ENCODE data around the gene MTHFD1L. TPM values are rescaled to one million over a fixed set of nuclear protein-coding genes. Genes with fewer than 3 reads are reported as not detected.

The MTHFD1L gene
- total and polyA plus RNA-seq, 10 donors, result 6.7 to 32.1 (median 13.1) TPM

- Histone ChIP-seq H3K4me1 (no peaks in the 10 kb centered on the region), H3K36me3 (peaks cover 0 to 99% (median 38%) of the 10 kb centered on the region in 6 donors), H3K27ac (no peak overlapping the region), H3K9me3 (no peaks in the 10 kb centered on the region), H3K27me3 (replicated peaks in 1 of 7) (no peaks in the 10 kb centered on the region), H3K4me3 (no peak overlapping the region)
- no peak for DNase-seq
- WGBS, 5 donors, result 89 to 94% (median 93%) methylated on average over 5 of the region's 5 CpGs
- intact Hi-C loops (cut with DNase I; ENCODE audit: low total_unique reads), result no loop called here
- TF ChIP-seq POLR2AphosphoS5 (IDR thresholded peaks at IDR 0.05) (no peak), POLR2A (IDR thresholded peaks at IDR 0.05) (no peak)
- TF ChIP-seq, protein P1, sequence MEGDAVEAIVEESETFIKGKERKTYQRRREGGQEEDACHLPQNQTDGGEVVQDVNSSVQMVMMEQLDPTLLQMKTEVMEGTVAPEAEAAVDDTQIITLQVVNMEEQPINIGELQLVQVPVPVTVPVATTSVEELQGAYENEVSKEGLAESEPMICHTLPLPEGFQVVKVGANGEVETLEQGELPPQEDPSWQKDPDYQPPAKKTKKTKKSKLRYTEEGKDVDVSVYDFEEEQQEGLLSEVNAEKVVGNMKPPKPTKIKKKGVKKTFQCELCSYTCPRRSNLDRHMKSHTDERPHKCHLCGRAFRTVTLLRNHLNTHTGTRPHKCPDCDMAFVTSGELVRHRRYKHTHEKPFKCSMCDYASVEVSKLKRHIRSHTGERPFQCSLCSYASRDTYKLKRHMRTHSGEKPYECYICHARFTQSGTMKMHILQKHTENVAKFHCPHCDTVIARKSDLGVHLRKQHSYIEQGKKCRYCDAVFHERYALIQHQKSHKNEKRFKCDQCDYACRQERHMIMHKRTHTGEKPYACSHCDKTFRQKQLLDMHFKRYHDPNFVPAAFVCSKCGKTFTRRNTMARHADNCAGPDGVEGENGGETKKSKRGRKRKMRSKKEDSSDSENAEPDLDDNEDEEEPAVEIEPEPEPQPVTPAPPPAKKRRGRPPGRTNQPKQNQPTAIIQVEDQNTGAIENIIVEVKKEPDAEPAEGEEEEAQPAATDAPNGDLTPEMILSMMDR (IDR thresholded peaks at IDR 0.05 in 8 of 11, conservative IDR thresholded peaks at IDR 0.05 in 3 of 11), result no peak
These were observed 24.3 kb upstream of the MTHFD1L start for GRCh38 chr6:150841189-150841588.

DNA sequence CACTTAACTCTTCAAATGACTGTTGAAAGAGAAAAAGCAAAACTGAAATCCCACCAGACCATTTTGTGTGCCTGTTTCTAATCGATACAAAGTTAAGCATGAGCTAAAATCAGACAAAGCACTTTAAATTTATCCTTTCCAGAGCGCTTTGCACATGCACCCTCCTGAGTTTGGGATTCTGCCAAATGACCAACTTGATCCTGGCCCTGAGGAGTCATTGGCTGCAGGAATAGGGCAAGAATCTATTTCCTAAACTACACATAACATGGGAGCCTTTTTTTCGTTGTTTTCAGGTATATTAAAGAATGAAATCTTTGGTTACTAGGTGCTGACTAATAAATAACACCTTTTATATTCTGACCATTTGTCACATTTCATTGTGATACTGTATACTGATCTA, 23.8 kb upstream of the MTHFD1L start:
- no peaks in the 10 kb centered on the region for H3K27me3 ChIP-seq (replicated peaks in 1 of 7)
- H3K4me3 ChIP-seq, result no peak overlapping the region
- peaks cover 0 to 99% (median 39%) of the 10 kb centered on the region in 6 donors for H3K36me3 ChIP-seq
- no peak for DNase-seq
- TF ChIP-seq POLR2A (IDR thresholded peaks at IDR 0.05) (no peak), POLR2AphosphoS5 (IDR thresholded peaks at IDR 0.05) (no peak)
- TF ChIP-seq, protein P1 (IDR thresholded peaks at IDR 0.05 in 8 of 11, conservative IDR thresholded peaks at IDR 0.05 in 3 of 11), result no peak
- no peaks in the 10 kb centered on the region for H3K9me3 ChIP-seq
- intact Hi-C loops (cut with DNase I; ENCODE audit: low total_unique reads), result no loop called here
- no peak overlapping the region for H3K27ac ChIP-seq
- WGBS, 5 donors, result 60 to 75% (median 69%) methylated on average over 3 of the region's 3 CpGs
- H3K4me1 ChIP-seq, result no peaks in the 10 kb centered on the region

DNA sequence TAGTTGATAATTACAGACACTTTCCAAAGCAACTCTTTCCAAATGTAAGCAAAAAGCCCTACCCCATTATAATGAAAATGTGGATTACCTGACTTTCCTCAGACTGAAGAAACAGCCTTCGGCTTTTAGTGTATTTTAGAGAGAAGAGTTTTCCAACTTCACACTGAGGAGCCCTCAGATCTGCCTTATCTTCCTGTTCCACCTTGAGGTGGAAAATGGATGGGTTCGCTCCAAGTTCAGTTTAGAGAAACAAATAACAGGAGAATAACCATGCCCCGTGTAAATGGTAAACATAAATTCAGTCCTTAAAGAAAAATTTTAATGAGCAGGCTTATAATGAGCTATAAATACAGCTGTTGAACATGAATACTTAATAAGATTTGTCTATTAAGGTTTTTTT, 21.1 kb upstream of the MTHFD1L start:
- intact Hi-C loops (cut with DNase I; ENCODE audit: low total_unique reads), result no loop called here
- Histone ChIP-seq H3K4me1 (no peaks in the 10 kb centered on the region), H3K27ac (no peak overlapping the region), H3K36me3 (peaks cover 0 to 94% (median 35%) of the 10 kb centered on the region in 6 donors), H3K9me3 (no peaks in the 10 kb centered on the region), H3K27me3 (replicated peaks in 1 of 7) (no peaks in the 10 kb centered on the region), H3K4me3 (no peak overlapping the region)
- WGBS, 5 donors, result 87 to 94% (median 90%) methylated on average over 3 of the region's 3 CpGs
- TF ChIP-seq, protein P1 (IDR thresholded peaks at IDR 0.05 in 8 of 11, conservative IDR thresholded peaks at IDR 0.05 in 3 of 11), result no peak
- TF ChIP-seq POLR2A (IDR thresholded peaks at IDR 0.05) (no peak), POLR2AphosphoS5 (IDR thresholded peaks at IDR 0.05) (no peak)
- DNase-seq, result no peak

DNA sequence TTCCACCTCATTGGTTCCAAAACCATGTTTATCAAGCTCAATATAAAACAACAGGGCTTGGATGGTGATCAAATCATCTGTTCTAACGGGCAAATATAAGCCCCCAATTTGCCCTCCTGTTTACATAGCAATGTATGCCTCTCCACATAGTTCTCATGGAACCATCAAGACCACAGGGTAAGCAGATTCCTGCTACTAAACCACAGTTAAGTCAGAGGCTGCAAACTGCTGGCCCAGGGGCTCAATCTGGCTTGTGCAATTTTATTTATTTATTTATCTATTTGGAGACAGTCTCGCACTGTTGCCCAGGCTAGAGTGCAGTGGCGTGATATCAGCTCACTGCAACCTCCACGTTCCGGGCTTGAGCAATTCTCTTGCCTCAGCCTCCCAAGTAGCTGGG, 18.9 kb upstream of the MTHFD1L start:
- no peak for DNase-seq
- WGBS, 5 donors, result 92 to 98% (median 95%) methylated on average over 5 of the region's 5 CpGs
- Histone ChIP-seq H3K27me3 (replicated peaks in 1 of 7) (no peaks in the 10 kb centered on the region), H3K4me1 (no peaks in the 10 kb centered on the region), H3K4me3 (no peak overlapping the region), H3K9me3 (no peaks in the 10 kb centered on the region), H3K36me3 (peaks cover 0 to 78% (median 17%) of the 10 kb centered on the region in 6 donors), H3K27ac (no peak overlapping the region)
- intact Hi-C loops (cut with DNase I; ENCODE audit: low total_unique reads), result no loop called here
- TF ChIP-seq, protein P1 (IDR thresholded peaks at IDR 0.05 in 8 of 11, conservative IDR thresholded peaks at IDR 0.05 in 3 of 11), result no peak
- peak in 1 of 3 donors; percentile 10 for TF ChIP-seq POLR2AphosphoS5 (IDR thresholded peaks at IDR 0.05)
